AG10803 (cell line): Measurements from ENCODE around the gene CZIB.

Source experiments
- DNase-seq: peaks from one replicate; pipeline ENCODE4 v3.0.0; 2010; ENCODE audit warnings: low read depth
- H3K4me3 ChIP-seq: 2 replicates; pipeline ENCODE4 v1.5.1; 2011; ENCODE audit warnings: mild to moderate bottlenecking, low read length, control low read depth
- TF ChIP-seq, protein P1 (sequence below): conservative IDR thresholded peaks from 2 replicates; pipeline ENCODE4 v1.5.1; 2011; ENCODE audit warnings: mild to moderate bottlenecking, low read length, control low read depth, inconsistent platforms

Gene CZIB

DNA sequence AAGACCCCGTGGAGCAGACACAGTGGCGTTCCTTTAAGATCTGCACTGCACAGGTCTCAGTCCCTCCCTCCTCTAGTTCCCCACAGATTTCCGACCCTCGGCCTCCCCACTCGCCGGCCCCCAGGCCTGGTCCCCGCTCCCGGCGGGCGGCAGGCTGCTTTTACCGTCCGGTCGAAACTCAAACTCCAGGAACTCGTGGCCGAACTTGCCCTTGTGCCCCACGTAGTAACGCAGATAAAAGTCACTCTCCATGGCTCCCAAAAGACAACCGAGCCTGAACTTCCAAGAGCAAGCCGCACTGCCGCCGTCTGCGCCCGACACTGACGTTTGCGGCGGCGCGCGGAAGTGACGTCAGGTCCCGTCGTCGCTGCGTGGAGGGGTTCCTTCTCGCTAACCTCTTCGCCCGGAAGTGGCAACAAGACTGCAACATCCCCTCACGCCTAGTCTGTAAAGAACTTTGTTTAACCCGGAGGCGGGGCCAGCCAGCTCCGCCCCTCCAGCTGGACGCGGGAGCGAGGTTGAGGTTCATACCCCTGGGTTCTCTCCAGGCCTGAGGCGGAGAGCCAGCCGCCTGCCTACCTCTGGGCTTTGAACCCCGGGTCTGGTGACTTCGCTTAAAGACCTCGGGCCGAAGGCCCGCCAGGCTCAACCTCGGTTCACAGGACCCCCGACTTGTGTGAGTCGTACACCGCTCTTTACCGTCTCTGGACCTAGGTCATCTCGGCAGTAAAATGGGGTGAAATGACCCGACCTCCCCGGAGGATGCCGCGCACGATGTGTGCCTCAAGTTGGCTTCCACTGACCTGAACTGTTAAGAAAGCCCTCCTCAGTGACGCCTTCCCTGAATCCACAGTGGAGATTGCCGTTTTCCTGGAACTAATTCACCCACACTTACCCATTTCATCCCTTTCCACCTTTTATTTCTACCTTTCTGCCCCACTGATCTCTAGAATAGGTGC, 18.0 kb upstream of the CZIB start, which contains the start of gene MAGOH:
Gene MAGOH, minus strand, starts transcription at position 322 of the 959 bp plus-strand sequence. Its CDS starts 70 bp downstream, at position 252.
- H3K4me3 ChIP-seq, result peak within 1 kb of the TSS; percentile 100
- TF ChIP-seq, protein P1, sequence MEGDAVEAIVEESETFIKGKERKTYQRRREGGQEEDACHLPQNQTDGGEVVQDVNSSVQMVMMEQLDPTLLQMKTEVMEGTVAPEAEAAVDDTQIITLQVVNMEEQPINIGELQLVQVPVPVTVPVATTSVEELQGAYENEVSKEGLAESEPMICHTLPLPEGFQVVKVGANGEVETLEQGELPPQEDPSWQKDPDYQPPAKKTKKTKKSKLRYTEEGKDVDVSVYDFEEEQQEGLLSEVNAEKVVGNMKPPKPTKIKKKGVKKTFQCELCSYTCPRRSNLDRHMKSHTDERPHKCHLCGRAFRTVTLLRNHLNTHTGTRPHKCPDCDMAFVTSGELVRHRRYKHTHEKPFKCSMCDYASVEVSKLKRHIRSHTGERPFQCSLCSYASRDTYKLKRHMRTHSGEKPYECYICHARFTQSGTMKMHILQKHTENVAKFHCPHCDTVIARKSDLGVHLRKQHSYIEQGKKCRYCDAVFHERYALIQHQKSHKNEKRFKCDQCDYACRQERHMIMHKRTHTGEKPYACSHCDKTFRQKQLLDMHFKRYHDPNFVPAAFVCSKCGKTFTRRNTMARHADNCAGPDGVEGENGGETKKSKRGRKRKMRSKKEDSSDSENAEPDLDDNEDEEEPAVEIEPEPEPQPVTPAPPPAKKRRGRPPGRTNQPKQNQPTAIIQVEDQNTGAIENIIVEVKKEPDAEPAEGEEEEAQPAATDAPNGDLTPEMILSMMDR, result no peak
- DNase-seq, result peak; percentile 97

DNA sequence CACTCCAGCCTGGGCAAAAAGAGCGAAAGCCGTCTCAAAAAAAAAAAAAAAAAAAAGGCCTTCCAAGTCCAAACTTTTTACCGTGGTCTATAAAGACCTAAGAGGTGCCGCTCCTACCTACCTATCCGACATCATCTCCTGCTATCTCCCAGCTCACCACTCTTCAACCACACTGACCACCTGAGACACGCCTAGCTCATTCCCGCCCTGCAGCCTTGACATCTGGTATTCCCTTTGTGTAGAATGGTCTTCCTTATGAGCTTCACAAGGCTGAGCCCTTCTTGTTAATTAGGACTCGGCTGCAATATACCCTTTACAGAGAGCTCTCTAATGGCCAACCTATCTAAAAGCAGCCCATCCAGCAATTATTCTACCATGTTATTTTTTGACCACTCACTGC, 17.2 kb upstream of the CZIB start:
- peak overlapping the region; percentile 100 for H3K4me3 ChIP-seq
- TF ChIP-seq, protein P1, result no peak
- no peak for DNase-seq

DNA sequence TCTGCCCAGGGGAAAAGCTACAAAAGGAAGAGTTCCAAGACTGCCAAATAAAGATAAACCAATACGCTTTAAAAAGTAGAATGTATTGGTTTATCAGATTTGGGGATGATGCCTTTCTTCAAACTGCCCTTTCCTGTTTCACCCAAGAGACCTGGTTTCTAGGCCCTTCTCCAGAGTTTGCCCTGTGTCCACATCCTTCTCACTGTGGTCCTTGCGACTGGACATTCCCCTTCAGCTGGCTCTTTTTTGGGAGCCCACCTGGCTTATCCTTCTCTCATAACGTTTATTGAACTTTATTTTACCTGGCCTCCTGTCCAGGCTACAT, 490 bp upstream of the CZIB start:
- peak overlapping the region; percentile 89 for H3K4me3 ChIP-seq
- no peak for DNase-seq
- TF ChIP-seq, protein P1, result no peak

DNA sequence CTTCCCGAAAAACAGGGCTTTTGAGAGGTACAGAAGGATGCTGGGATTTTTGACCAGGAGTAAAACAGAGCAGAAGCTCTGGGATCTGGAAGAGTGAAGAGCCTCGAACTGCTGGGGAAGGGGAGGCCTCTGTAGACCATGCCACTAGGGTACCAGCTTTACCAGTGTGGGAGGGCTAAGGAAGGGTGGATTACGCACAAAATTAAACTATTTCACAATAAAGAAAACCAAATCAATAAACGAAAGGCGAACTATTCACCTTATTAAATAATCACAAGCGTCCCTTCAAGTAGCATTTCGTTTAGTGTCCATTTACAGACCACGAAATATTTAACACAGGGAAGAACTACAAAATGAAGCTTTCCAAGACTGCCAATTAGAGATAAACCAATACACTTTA, 723 bp downstream of the CZIB start:
- H3K4me3 ChIP-seq, result peak overlapping the region; percentile 89
- TF ChIP-seq, protein P1, result no peak
- DNase-seq, result no peak

DNA sequence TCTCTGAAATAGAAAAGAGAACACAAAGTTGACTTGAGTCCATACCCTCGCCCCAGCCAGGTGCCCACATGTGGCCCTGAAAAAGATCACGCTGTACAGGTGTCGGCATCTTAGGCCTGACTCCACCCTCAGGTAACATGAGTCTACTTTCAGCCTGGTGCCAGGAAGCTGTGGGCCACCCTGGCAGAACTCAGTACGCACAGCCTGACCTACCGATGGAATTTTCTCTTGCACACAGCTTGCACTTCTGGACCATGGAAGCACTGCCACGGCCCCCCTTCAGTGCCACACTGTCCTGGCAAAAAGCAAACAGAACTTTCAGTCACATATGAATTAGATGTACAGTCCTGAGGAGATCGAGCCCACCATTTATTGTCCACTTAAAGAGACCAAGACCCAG, 2.2 kb downstream of the CZIB start:
- TF ChIP-seq, protein P1, result no peak
- DNase-seq, result no peak
- H3K4me3 ChIP-seq, result no peak overlapping the region

DNA sequence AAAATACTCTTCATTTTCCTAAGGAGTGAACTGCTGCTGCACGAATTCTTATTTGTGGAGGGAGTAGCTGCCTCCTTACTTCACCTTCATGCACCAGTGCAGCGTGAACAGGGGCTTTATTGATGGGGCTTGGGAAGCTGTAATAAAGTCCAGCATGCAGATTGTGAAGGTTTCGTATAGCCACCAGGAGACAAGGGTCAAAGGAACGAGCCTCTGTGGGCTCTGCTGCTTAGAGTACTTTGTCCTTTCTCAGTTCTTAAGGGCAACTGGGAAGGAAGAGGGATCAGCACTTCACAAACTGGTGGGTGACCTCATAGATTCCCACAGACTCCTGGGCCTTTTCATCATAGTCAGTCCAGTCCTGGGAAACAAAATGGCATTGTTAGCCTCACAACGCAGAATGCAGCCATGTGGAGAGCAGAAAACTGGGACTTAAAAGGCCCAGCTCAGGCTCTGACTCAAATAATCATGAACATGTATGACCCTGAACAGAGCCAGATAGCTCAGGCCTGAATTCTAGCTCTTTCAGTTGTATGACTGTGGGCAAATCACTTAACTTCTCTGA, 6.0 kb downstream of the CZIB start:
- TF ChIP-seq, protein P1, result no peak

DNA sequence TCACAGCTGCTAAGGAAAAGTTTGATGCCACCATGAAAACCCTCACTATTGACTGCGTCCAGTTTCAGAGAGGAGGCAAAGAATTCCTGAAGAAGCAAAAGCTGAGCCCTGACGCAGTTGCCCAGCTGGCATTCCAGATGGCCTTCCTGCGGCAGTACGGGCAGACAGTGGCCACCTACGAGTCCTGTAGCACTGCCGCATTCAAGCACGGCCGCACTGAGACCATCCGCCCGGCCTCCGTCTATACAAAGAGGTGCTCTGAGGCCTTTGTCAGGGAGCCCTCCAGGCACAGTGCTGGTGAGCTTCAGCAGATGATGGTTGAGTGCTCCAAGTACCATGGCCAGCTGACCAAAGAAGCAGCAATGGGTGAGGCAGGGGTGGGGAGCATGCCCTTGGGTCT, 9.5 kb downstream of the CZIB start:
- DNase-seq, result no peak
- TF ChIP-seq, protein P1, result no peak
- no peak overlapping the region for H3K4me3 ChIP-seq

More for the DNA sequence above, 6.0 kb downstream of the CZIB start:
- DNase-seq, result no peak
- H3K4me3 ChIP-seq, result no peak overlapping the region
